ENCODE data around the gene CPPED1.
A peak's percentile ranks its signal among the peaks of the same experiment; 100 is the strongest.

The CPPED1 gene

DNA sequence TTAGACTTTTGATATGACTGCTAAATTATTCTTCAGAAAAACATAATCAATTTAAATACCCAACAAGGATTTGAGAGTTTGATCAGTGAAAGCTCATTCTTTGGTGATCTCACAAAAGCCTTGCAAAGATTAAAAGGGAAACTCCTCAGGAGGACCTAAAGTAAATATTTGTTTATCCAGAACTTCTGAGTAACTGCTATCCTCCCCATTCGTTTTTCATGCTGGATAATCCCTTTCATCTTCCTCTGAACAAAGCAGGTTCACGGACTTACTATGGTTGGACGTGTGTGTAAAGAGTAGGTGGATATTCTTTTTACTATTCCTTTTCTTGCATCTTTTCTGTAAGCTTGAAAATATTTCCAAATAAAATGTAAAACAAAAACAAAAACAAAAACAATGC lies 124.7 kb downstream of the CPPED1 start:
- no peak for DNase-seq

DNA sequence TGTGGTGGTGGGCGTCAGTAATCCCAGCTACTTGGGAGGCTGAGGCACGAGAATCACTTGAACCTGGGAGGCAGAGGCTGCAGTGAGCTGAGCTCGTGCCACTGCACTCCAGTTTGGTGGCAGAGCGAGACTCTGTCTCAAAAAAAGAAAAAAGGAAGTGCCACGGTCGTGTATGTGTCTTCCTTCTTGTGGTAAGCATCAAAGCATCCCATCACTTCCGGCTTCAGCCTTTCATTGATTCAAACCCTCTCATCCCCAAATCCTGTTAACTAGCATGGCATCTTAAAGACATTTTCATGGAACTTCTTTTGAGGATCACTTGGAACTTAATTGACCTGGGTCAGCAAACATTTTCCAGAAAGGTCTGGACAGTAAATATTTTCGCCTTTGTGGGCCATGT lies 126.2 kb downstream of the CPPED1 start:
- DNase-seq = no peak

DNA sequence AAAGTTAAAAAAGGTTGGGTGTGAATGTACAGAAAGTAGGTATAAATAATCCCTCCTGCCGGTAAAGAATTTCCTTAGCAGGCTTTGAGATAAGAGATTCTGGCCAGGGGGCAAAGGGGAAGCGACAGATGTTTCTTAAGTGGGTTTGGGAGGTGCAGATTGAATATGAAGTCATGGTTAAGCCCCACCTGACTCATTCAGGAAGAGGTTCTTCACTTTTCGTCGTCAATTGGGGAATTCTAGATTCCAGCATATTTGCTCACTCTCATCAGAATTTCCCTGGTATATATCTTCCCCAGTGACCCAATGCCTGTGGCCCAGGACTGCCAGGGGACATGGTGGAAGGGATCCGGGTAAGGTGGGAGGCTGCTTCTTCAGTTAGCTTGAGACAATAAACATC lies 127.8 kb downstream of the CPPED1 start:
- DNase-seq = no peak

GRCh38 chr16:12675046-12675445 lies 128.6 kb downstream of the CPPED1 start:
- DNase-seq = no peak

GRCh38 chr16:12674524-12674923 lies 129.2 kb downstream of the CPPED1 start:
- DNase-seq = no peak

- DNase-seq = no peak
Observed at GRCh38 chr16:12674071-12674470, 129.6 kb downstream of the CPPED1 start.

DNA sequence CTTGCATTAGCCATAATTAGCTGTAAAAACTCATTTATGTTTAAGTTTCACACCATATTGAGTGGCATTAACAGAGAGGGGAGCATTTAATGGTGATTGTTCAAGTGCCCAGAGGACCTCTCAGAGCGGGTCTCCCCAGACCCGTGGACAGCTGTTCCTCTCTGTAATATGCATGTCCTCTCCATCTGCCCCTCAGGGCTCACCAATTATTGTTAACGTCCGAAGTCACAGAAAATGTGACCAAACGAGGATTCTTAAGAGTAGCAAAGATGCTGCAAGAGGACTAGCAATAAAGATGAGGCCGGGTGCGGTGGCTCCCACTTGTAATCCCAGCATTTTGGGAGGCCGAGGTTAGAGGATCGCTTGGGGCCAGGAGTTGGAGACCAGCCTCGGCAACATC lies 130.2 kb downstream of the CPPED1 start:
- no peak for DNase-seq

DNA sequence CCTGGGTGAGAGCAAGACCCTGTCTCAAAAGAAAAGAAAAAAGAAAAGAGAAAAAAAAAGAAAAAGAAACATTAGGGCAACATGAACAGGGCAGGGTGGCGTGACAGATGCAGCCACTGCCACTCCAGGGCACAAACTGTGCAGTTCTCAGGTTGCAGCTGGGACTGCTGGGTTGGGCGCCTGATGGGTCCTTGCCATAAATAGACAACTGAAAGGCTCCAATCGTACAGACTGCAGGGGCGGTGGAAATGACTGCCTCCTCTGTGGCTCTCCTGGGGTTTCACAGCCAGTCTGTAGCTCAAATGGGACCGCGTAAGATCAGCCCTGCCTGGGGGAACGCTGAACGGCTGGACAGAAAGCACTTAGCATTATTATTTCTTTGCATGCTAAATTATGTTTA lies 130.7 kb downstream of the CPPED1 start:
- no peak for DNase-seq

DNA sequence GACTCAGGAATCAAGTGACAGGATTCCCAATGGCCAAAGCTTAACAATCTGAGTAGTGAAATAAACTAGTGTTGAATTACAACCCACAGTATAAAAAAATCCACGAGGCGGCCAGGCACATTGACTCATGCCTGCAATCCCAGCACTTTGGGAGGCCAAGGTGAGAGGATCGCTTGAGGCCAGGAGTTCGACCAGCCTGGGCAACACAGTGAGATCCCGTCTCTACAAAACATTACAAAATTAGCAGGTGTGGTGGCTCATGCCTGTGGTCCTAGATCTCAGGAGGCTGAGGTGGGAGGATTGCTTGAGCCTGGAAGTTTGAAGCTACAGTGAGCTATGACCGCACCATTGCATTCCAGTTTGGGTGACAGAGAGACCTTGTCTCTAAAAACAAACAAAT lies 133.8 kb downstream of the CPPED1 start:
- DNase-seq = no peak

DNA sequence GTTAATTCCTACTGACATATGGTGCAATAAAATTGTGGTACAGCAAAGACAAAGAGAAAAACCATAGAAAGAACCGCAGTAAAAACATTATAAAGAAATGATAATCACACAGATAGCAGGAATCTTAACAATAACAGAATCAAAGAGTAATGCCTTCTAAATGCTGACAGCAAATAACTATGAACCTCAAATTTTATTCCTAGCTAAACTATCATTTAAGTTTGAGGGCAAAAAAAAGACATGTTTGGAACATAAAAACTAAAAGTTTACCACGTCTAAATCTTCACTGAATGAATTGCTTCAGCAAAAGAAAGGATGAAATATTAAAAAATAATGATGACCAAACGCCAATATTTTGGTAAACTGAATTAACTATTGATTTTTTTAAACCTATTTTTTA lies 135.8 kb downstream of the CPPED1 start:
- no peak for DNase-seq

DNA sequence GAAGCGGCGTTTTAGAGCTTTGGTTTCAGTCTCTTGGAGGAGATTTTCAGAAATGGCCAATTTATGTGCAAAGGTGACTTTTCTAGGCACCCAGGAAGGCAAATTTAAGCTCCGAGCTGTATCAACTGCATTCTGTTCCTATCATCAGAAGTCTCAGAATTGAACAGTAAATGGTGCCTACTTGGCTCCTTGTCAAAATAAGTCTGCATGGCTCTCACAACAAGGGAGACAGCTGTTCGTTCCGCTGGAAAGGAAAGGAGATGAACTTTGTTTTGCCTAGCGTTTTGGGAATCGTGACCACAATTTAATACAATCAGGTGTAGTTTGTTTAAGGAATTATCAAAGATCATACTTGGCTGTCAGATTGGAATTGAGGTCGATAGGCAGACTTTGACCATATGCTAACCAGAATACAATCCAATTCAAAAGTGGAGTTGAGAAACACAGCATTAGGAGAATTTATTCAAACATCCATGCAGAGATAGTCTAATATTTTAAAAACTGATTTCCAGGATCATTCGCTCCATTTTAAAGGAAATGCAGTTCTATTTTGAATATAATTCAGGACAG lies 139.4 kb downstream of the CPPED1 start:
- DNase-seq = no peak

DNA sequence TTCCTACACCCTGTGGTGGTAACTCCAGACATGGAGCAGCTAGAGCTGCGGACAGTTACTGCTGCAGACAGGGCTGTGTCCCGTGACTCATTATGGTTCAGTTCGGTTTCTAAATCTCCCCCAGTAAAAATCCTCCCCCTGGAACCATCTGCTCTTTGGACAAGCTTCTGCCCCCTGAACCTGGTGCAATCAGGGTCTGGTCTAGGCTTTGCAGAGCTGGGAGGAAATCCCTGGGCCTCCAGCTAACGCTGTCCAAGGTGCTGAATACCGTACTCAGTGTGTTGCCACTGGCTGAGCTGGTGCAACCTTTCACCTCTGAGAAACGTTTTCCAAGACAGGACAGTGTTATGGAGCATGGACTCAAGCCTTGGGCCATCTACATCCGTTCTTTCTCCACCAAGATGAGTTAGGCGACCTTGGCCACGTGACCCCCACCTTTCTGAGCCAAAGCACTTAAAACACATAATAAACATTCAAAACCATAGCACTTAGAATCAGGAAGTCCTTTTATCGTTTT lies 142.0 kb downstream of the CPPED1 start:
- no peak for DNase-seq

- no peak for DNase-seq
Observed at GRCh38 chr16:12659871-12660270, 143.8 kb downstream of the CPPED1 start.

GRCh38 chr16:12658506-12658905 lies 145.2 kb downstream of the CPPED1 start:
- no peak for DNase-seq

- no peak for DNase-seq
Observed at GRCh38 chr16:12655537-12655936, 148.2 kb downstream of the CPPED1 start.

- no peak for DNase-seq
Observed at GRCh38 chr16:12653820-12654392, 149.8 kb downstream of the CPPED1 start.

DNA sequence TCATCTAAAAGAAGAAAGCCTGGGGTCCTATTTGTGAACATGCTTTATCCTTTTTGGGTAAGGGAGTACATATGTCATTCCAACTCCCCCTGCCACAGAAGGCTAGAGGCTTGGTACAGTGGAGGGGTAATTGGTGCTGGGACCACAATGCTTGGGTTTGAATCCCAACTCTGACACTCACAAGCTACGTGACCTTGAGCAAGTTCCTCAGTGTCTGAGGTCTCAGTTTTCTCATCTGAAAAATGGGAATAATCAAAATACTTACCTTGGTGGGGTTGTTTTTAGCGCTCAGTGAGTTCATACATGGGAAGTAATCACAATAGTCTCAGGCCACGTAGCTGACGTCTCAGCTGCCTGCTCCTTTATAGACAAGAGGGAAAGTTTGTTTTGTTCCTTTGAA lies 150.8 kb downstream of the CPPED1 start:
- no peak for DNase-seq

DNA sequence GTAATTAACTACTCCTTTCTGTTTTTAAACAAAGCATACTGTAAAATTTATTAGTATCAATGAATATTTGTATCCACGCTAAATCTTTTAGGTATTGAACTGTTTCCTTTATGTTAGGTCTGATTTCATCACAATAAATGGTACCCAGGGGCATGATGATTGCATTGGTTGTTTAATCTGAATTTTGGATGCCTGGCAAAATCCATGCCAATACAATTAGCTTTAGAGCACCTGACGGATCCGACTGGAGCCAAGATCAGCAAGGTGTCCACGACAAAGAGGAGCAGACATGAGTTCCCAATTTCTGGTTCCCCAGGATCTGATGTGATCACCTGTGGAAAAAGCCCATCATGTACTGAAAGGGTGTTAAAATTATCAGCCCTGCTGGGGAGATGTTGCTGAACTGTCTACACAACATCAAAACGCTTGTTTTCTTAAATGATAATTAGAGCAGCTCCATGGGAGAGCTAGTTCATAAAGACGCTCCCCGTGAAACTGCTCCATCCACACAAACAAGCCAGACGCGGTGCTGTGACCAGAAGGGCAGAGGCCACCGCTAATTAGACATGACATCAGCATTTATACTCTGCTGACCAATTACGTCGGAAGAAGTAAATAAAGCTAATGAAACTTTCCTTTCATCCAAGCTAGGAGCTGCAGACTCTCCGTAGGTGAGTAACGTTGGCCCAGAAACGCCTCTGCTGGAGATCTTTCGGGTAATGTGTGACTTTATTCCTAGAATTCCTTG lies 151.7 kb downstream of the CPPED1 start:
- DNase-seq = no peak

DNA sequence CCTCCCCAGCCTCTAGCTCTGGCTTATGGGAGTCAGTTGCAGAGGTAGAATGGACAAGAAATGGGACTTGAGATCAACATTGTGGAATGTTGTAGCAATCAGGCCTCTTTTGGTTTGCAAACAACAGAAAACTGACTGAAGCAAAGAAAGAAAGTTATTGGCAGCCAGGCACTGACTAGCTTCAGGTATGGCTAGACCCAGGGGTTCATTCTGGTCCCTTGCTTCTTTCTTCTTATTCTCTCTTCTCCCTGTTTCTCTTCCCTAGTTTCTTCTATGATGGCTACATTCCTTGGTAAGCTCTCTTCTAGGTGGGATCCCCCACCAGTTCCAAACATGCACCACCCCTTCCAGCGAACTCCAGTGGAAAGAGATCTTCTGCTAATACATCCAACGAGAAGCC lies 154.3 kb downstream of the CPPED1 start:
- no peak for DNase-seq

DNA sequence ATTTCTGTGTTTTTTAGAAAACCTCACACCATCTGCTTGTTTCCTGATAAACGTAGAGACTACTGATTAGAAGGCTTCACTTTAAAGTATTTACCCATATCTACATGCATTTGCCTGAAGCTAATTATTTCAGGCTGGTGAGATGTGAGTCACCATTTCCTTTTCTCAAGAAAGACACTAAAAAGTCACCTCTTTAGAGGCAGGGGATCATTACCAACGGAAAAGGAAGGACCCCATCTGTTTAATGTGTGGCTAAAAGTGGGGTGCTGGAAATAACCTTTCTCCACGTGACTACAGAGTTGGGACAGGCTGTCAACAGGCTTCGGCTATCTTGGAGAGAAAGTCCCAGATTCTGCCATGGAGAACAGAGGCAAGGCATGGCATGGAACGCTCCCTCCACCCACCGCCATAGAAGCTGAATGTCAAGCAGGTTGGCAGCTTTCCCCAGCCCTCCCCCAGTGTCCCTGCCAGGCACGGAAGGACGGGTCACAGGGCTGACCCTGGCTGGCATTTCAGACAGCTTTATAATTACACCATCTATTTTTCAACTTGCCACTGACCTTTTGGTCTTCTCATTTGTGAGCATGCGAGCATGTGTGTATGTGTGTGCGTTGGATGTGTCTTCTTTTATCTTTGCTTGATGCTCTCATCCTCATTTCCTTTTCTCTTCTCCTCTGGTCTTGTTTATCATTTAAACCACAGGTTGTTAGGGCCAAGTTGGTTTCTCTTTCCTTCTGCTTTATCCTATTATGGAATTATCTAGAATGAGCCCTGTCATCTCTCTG lies 157.0 kb downstream of the CPPED1 start:
- DNase-seq = peak; percentile 10

DNA sequence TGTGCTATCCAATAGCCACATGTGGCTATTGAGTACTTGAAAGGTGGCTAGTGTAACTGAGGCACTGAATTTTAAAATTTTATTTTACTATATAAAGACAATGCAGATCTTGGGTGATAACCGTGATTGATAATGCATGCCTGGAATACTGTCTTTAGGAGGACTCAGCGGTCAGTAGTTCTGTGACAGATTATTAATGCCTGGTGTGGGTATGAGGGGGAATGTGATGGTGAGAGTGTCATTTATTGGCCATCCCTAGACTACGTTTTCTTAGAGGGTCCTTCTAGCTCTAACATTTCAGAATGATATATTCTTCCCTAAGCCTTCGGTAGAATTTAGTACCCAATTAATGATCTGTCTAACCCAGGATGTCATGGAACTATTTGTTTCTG lies 157.6 kb downstream of the CPPED1 start:
- DNase-seq = no peak

- DNase-seq = no peak
Observed at GRCh38 chr16:12643034-12643455, 160.6 kb downstream of the CPPED1 start.

GRCh38 chr16:12639044-12639443 lies 164.6 kb downstream of the CPPED1 start:
- no peak for DNase-seq

- DNase-seq = no peak
Observed at GRCh38 chr16:12637002-12637401, 166.7 kb downstream of the CPPED1 start.

Data from stimulated activated CD4-positive, alpha-beta T cell treated with anti-CD3 and anti-CD28 coated beads, Interleukin-1b, Interleukin-23, amount 100 ng/mL, for 48 hours (primary cell).